HCT116 (cell line): Measurements from ENCODE around the gene OR4D1. TPM values are rescaled to one million over a fixed set of nuclear protein-coding genes. Genes with fewer than 3 reads are reported as not detected.

Experiments used
- ATAC-seq: fragments of 200-7000 bp; cut with Tn5 transposase; 2 replicates; pipeline ENCODE4 v1.9.1; 2020; ENCODE audit warnings: mild to moderate bottlenecking, moderate library complexity
- BruUV-seq: library from RNA; stranded (reverse); fragments of 400-500 nt; replicated peaks from 2 replicates; lab custom pipeline; 2021; lab: Mats Ljungman, UMichigan
- CTCF ChIA-PET: fragments of 300-600 bp; sonication (Branson Sonifier 250); formaldehyde crosslinking; loops from one replicate; lab custom pipeline; 2021; ENCODE audit warnings: antibody characterized with exemption; lab: Charles Lee
- POLR2A ChIA-PET: fragments of 300-600, 350-600 bp; sonication (Branson Sonifier 250); formaldehyde crosslinking; loops from one replicate; lab custom pipeline; 2021; ENCODE audit warnings: antibody characterized with exemption; lab: Charles Lee
- RAD21 ChIA-PET, 2 experiments: fragments of 300-600 bp; sonication (Branson Sonifier 250); formaldehyde crosslinking; loops; one replicate each; lab custom pipeline; 2023; ENCODE audit warnings: low total read pairs in 2 of 2; ENCODE audit not compliant: uncharacterized antibody in 2 of 2, unreplicated experiment in 2 of 2, low non-redundant PET in 1 of 2; lab: Charles Lee
- DNase-seq: peaks from one replicate; pipeline ENCODE4 v3.0.0-alpha.2; 2010; ENCODE audit warnings: low read depth, low spot score
- H2AFZ ChIP-seq: fragments of 200-600 bp; shearing (Covaris generic), sonication (generic); 2 replicates; pipeline ENCODE4 v1.6.1; 2017; ENCODE audit warnings: low read depth, mixed run types, mixed read lengths, antibody characterized with exemption, low read length; ENCODE audit not compliant: poor library complexity, severe bottlenecking
- H3K27ac ChIP-seq: 2 replicates; pipeline ENCODE4 v1.5.1; 2012; ENCODE audit warnings: low read depth, low read length
- H3K27me3 ChIP-seq: fragments of 200-600 bp; sonication (generic); 2 replicates; pipeline ENCODE4 v1.6.1; 2016; ENCODE audit warnings: mixed run types, low read length, mixed read lengths; ENCODE audit not compliant: insufficient read depth
- H3K36me3 ChIP-seq, 2 experiments: fragments of 200-500 bp in 1 of 2; fragments of 200-600 bp in 1 of 2; sonication (Bioruptor generic) in 1 of 2; sonication (generic) in 1 of 2; 2 replicates each; pipeline versions ENCODE4 v1.5.1 to v1.6.1; 2014 to 2016; ENCODE audit warnings: low read length in 2 of 2, inconsistent platforms in 1 of 2, mixed read lengths in 1 of 2, mixed run types in 1 of 2; ENCODE audit not compliant: insufficient read depth in 2 of 2, control insufficient read depth in 1 of 2
- H3K4me1 ChIP-seq, 2 experiments: fragments of 200-600 bp in 1 of 2; sonication (generic) in 1 of 2; 2 replicates each; pipeline versions ENCODE4 v1.5.1 to v1.6.1; 2012 to 2017; ENCODE audit warnings: low read length in 2 of 2, inconsistent platforms in 1 of 2, mild to moderate bottlenecking in 1 of 2, mixed read lengths in 1 of 2, mixed run types in 1 of 2, moderate library complexity in 1 of 2; ENCODE audit not compliant: insufficient read depth in 2 of 2, control insufficient read depth in 1 of 2
- H3K4me2 ChIP-seq: fragments of 200-600 bp; sonication (generic); 2 replicates; pipeline ENCODE4 v1.6.1; 2017; ENCODE audit warnings: mixed run types, low read length, mixed read lengths
- H3K4me3 ChIP-seq, 2 experiments: fragments of 200-600 bp in 1 of 2; sonication (generic) in 1 of 2; replicated peaks in 1 of 2; 2 replicates each; pipeline ENCODE4 v1.5.1; 2011 to 2016; ENCODE audit warnings: low read length in 2 of 2, control low read depth in 1 of 2, low read depth in 1 of 2, mild to moderate bottlenecking in 1 of 2, mixed read lengths in 1 of 2, mixed run types in 1 of 2
- H3K79me2 ChIP-seq: fragments of 200-600 bp; sonication (generic); 2 replicates; pipeline ENCODE4 v1.6.1; 2017; ENCODE audit warnings: mild to moderate bottlenecking, mixed run types, low read length, moderate library complexity, mixed read lengths; ENCODE audit not compliant: insufficient read depth
- H3K9ac ChIP-seq: fragments of 200-600 bp; sonication (generic); 2 replicates; pipeline ENCODE4 v1.6.1; 2016; ENCODE audit warnings: low read length, mixed read lengths
- H3K9me2 ChIP-seq: fragments of 200-600 bp; sonication (generic), shearing (Covaris generic); 2 replicates; pipeline ENCODE4 v1.6.1; 2017; ENCODE audit warnings: mixed run types, mild to moderate bottlenecking, moderate library complexity; ENCODE audit not compliant: insufficient read depth
- H3K9me3 ChIP-seq, 2 experiments: fragments of 200-500 bp in 1 of 2; fragments of 200-600 bp in 1 of 2; sonication (Bioruptor generic) in 1 of 2; sonication (generic) in 1 of 2; 2 replicates each; pipeline ENCODE4 v1.6.1; 2014 to 2017; ENCODE audit warnings: low read length in 2 of 2, mixed read lengths in 2 of 2, inconsistent platforms in 1 of 2, low read depth in 1 of 2, mild to moderate bottlenecking in 1 of 2, mixed run types in 1 of 2, moderate library complexity in 1 of 2; ENCODE audit not compliant: control insufficient read depth in 1 of 2, insufficient read depth in 1 of 2
- H4K20me1 ChIP-seq: fragments of 200-600 bp; sonication (generic), shearing (Covaris generic); 2 replicates; pipeline ENCODE4 v1.6.1; 2017; ENCODE audit warnings: mixed run types, mild to moderate bottlenecking, moderate library complexity; ENCODE audit not compliant: insufficient read depth
- CEBPB ChIP-seq: IDR thresholded peaks from 2 replicates; pipeline ENCODE4 v1.6.1; 2012; ENCODE audit warnings: low read depth
- ELF1 ChIP-seq: IDR thresholded peaks from 2 replicates; pipeline ENCODE4 v1.6.1; 2012; ENCODE audit warnings: low read depth, borderline replicate concordance
- EZH2 ChIP-seq: fragments of 200-600 bp; sonication (generic); IDR thresholded peaks from 2 replicates; pipeline ENCODE4 v1.6.1; 2017; ENCODE audit warnings: antibody characterized with exemption, mixed run types
- EZH2phosphoT487 ChIP-seq: fragments of 200-600 bp; IDR thresholded peaks from 2 replicates; pipeline ENCODE4 v1.6.1; 2018; ENCODE audit warnings: antibody characterized with exemption, borderline replicate concordance
- FOSL1 ChIP-seq: IDR thresholded peaks from 2 replicates; pipeline ENCODE4 v1.6.1; 2012; ENCODE audit warnings: low read depth
- JUND ChIP-seq: IDR thresholded peaks from 2 replicates; pipeline ENCODE4 v1.6.1; 2012
- MAX ChIP-seq: IDR thresholded peaks from 2 replicates; pipeline ENCODE4 v1.6.1; 2012
- POLR2AphosphoS5 ChIP-seq: IDR thresholded peaks from 2 replicates; pipeline ENCODE4 v1.6.1; 2011; ENCODE audit warnings: mild to moderate bottlenecking, low read depth, low read length, moderate library complexity
- RAD21 ChIP-seq: IDR thresholded peaks from 2 replicates; pipeline ENCODE4 v1.6.1; 2012; ENCODE audit warnings: low read depth, mild to moderate bottlenecking
- REST ChIP-seq: IDR thresholded peaks from 2 replicates; pipeline ENCODE4 v1.6.1; 2012; ENCODE audit warnings: low read depth
- SP1 ChIP-seq: IDR thresholded peaks from 2 replicates; pipeline ENCODE4 v1.6.1; 2012; ENCODE audit warnings: low read depth
- SRF ChIP-seq: IDR thresholded peaks from 2 replicates; pipeline ENCODE4 v1.6.1; 2012; ENCODE audit warnings: low read depth
- TCF7L2 ChIP-seq: IDR thresholded peaks from 2 replicates; pipeline ENCODE4 v1.7.0; 2011; ENCODE audit warnings: borderline replicate concordance, inconsistent platforms; ENCODE audit not compliant: insufficient read depth, insufficient read length; ENCODE audit errors: extremely low read depth
- YY1 ChIP-seq: IDR thresholded peaks from 2 replicates; pipeline ENCODE4 v1.6.1; 2011; ENCODE audit warnings: low read length, low read depth, moderate library complexity, mild to moderate bottlenecking; ENCODE audit not compliant: insufficient replicate concordance; ENCODE audit errors: extremely low read depth
- ZFX ChIP-seq: fragments of 450-650 bp; IDR thresholded peaks from 2 replicates; pipeline ENCODE4 v1.6.1; 2017
- ZNF274 ChIP-seq: fragments of 200-500 bp; sonication (Bioruptor generic); IDR thresholded peaks from 2 replicates; pipeline ENCODE4 v1.6.1; 2014; ENCODE audit warnings: mild to moderate bottlenecking, low read depth, low read length, inconsistent platforms
- intact Hi-C: fragments of 100-400 bp; cut with micrococcal nuclease; formaldehyde crosslinking; loops from 2 replicates; pipeline ENCODE4 v1.10.0; 2022
- total RNA-seq: library from RNA; stranded (reverse); gene quantifications from one replicate; pipeline ENCODE4 v1.2.1, GENCODE V29; 2021; ENCODE audit not compliant: unreplicated experiment

Gene OR4D1
- total RNA-seq, 1 experiment from 2014 or later = not detected

GRCh38 chr17:58166682-58167081 lies 18.5 kb downstream of the OR4D1 start, which contains the start of gene OR4D2 (continued):
- TF ChIP-seq REST (no peak), SP1 (no peak), FOSL1 (no peak), YY1 (no peak), MAX (no peak), POLR2AphosphoS5 (no peak), RAD21 (no peak), TCF7L2 (no peak), ZNF274 (no peak), EZH2phosphoT487 (no peak)
- TF ChIP-seq, all 23 proteins: peak for 0

GRCh38 chr17:58170622-58171021 lies 22.4 kb downstream of the OR4D1 start:
- Histone ChIP-seq H3K9me2 (no peaks in the 10 kb centered on the region), H3K9me3 (no peaks in the 10 kb centered on the region), H2AFZ (no peak overlapping the region), H3K4me2 (no peak overlapping the region), H3K4me3 (no peak overlapping the region), H4K20me1 (no peaks in the 10 kb centered on the region), H3K9ac (no peak overlapping the region), H3K79me2 (no peaks in the 10 kb centered on the region), H3K36me3 (no peaks in the 10 kb centered on the region), H3K27me3 (peaks cover 35% of the 10 kb centered on the region), H3K27ac (no peak overlapping the region), H3K4me1 (0 out of 4 replicates have a peak, but pooled peaks cover 0 to 2% of the 10 kb centered on the region in 2 experiments)
- DNase-seq (no peak), ATAC-seq (no peak)
- ChIA-PET RAD21 (no interaction called here), CTCF (interaction anchor here (0.6 to 1.1 kb wide), 4 partner anchors 34 to 403 kb away, joined by 3 to 5 read pairs (median 3); no protein-coding TSS in a partner anchor), POLR2A (interaction anchor here (0.5 kb wide), 1 partner anchor 16 kb away, joined by 3 read pairs; no protein-coding TSS in a partner anchor)
- TF ChIP-seq ZNF274 (no peak), ZFX (no peak), ELF1 (no peak), SRF (no peak), YY1 (no peak), JUND (no peak), MAX (no peak), EZH2 (no peak), CEBPB (no peak), POLR2AphosphoS5 (no peak)
- no TSS peak for BruUV-seq
- intact Hi-C loops = loop anchor here (5.0 kb wide), 1 partner anchor 1038 kb away; no protein-coding TSS in a partner anchor
